WTC11 (cell line): ENCODE results near the gene ZFHX3. TPM values are rescaled to one million over a fixed set of nuclear protein-coding genes. Genes with fewer than 3 reads are reported as not detected.

Experiments
- ATAC-seq: fragments of 200-7000 bp; cut with Tn5 transposase; 2 replicates; pipeline ENCODE4 v1.10.0; 2021; ENCODE audit warnings: mild to moderate bottlenecking, moderate library complexity
- CTCF ChIA-PET: fragments of 300-600 bp; sonication (Branson Sonifier 250); formaldehyde crosslinking; loops from one replicate; lab custom pipeline; 2021; ENCODE audit warnings: antibody characterized with exemption; lab: Charles Lee
- POLR2A ChIA-PET: fragments of 350-600 bp; sonication (Branson Sonifier 250); formaldehyde crosslinking; loops from one replicate; lab custom pipeline; 2021; ENCODE audit warnings: antibody characterized with exemption; lab: Charles Lee
- DNase-seq: peaks from one replicate; pipeline ENCODE4 v3.0.0; 2021; ENCODE audit warnings: low spot score
- H3K27ac Mint-ChIP-seq: 2 replicates; pipeline ENCODE4 v1.8.0; 2021; ENCODE audit warnings: mixed read lengths
- H3K27me3 Mint-ChIP-seq: 2 replicates; pipeline ENCODE4 v1.8.0; 2021; ENCODE audit warnings: low read depth, mild to moderate bottlenecking, moderate library complexity, mixed read lengths
- H3K36me3 Mint-ChIP-seq: 2 replicates; pipeline ENCODE4 v1.8.0; 2021; ENCODE audit warnings: mixed read lengths
- H3K4me1 Mint-ChIP-seq: 2 replicates; pipeline ENCODE4 v1.8.0; 2022; ENCODE audit warnings: mixed read lengths
- H3K4me3 Mint-ChIP-seq: 2 replicates; pipeline ENCODE4 v1.8.0; 2021; ENCODE audit warnings: mild to moderate bottlenecking, moderate library complexity, mixed read lengths
- H3K9me3 Mint-ChIP-seq: 2 replicates; pipeline ENCODE4 v1.8.0; 2021; ENCODE audit warnings: mixed read lengths
- ATF1 ChIP-seq: sonication (generic); formaldehyde crosslinking; IDR thresholded peaks from 2 replicates; pipeline ENCODE4 v1.8.1; 2023; ENCODE audit warnings: mild to moderate bottlenecking, moderate library complexity, missing genetic modification reagents
- ESRRA ChIP-seq: sonication (generic); formaldehyde crosslinking; IDR thresholded peaks from 2 replicates; pipeline ENCODE4 v1.8.1; 2022; ENCODE audit warnings: mild to moderate bottlenecking, missing genetic modification reagents, borderline replicate concordance
- ETV6 ChIP-seq: sonication (generic); formaldehyde crosslinking; IDR thresholded peaks from 2 replicates; pipeline ENCODE4 v1.8.1; 2022; ENCODE audit warnings: mild to moderate bottlenecking, missing genetic modification reagents
- SOX15 ChIP-seq: fragments of 250-450 bp; sonication (Bioruptor Pico); IDR thresholded peaks from 2 replicates; pipeline ENCODE4 v1.9.0; 2021; ENCODE audit warnings: mild to moderate bottlenecking
- ZNF423 ChIP-seq: fragments of 250-450 bp; sonication (Bioruptor Pico); IDR thresholded peaks from 2 replicates; pipeline ENCODE4 v2.1.2; 2022; ENCODE audit warnings: mild to moderate bottlenecking, moderate library complexity
- total RNA-seq: library from RNA; stranded (reverse); gene quantifications from 3 replicates; pipeline ENCODE4 v1.2.3, GENCODE V29; 2021
- TF ChIP-seq, protein P1 (sequence below): sonication (generic); formaldehyde crosslinking; IDR thresholded peaks from 2 replicates; pipeline ENCODE4 v1.8.1; 2023; ENCODE audit warnings: mild to moderate bottlenecking, missing genetic modification reagents, moderate library complexity
- TF ChIP-seq, protein P2 (sequence below): sonication (generic); formaldehyde crosslinking; IDR thresholded peaks from 2 replicates; pipeline ENCODE4 v1.8.1; 2022; ENCODE audit warnings: mild to moderate bottlenecking, moderate library complexity, missing genetic modification reagents
- TF ChIP-seq, protein P3 (sequence below): sonication (generic); formaldehyde crosslinking; conservative IDR thresholded peaks from 2 replicates; pipeline ENCODE4 v1.8.1; 2022; ENCODE audit warnings: mild to moderate bottlenecking, missing genetic modification reagents
- TF ChIP-seq, protein P4 (sequence below): fragments of 250-450 bp; sonication (Bioruptor Pico); IDR thresholded peaks from 2 replicates; pipeline ENCODE4 v1.9.0; 2021; ENCODE audit warnings: moderate library complexity, mild to moderate bottlenecking, inconsistent platforms, borderline replicate concordance
- TF ChIP-seq, protein P5 (sequence below): sonication (generic); formaldehyde crosslinking; IDR thresholded peaks from 2 replicates; pipeline ENCODE4 v1.8.1; 2023; ENCODE audit warnings: mild to moderate bottlenecking, missing genetic modification reagents
- TF ChIP-seq, protein P6 (sequence below): sonication (generic); formaldehyde crosslinking; IDR thresholded peaks from 2 replicates; pipeline ENCODE4 v1.8.1; 2022; ENCODE audit warnings: missing genetic modification reagents, borderline replicate concordance
- TF ChIP-seq, protein P7 (sequence below): fragments of 250-450 bp; sonication (Bioruptor Pico); IDR thresholded peaks from 2 replicates; pipeline ENCODE4 v1.9.0; 2021; ENCODE audit warnings: mild to moderate bottlenecking, borderline replicate concordance
- TF ChIP-seq, protein P8 (sequence below): sonication (generic); formaldehyde crosslinking; IDR thresholded peaks from 2 replicates; pipeline ENCODE4 v1.8.0; 2023; ENCODE audit warnings: mild to moderate bottlenecking, missing genetic modification reagents
- TF ChIP-seq, protein P9 (sequence below): sonication (generic); formaldehyde crosslinking; IDR thresholded peaks from 2 replicates; pipeline ENCODE4 v1.8.1; 2023; ENCODE audit warnings: mild to moderate bottlenecking, missing genetic modification reagents

The ZFHX3 gene
- total RNA-seq, 1 experiment from 2014 or later = 5.7 TPM

DNA sequence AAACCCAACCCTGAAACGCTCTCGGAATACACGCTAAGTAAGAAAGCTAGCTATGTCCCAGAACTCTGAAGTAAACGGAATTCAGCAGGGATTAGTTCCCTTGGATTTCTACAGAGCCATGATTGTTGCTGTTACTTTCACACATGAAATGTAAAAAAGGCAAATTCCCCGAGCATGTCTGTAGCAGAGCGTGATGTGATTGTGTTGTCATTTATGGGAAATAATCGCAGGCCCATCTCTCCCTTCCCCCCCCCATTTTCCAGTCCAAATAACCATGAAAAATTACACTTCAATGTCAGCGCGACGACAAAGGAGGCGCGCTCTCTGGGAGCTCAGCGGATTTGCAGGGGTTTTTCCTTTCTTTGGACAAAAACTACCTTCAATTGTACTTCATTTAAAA, 209.0 kb downstream of the ZFHX3 start (continued):
- TF ChIP-seq, protein P1, sequence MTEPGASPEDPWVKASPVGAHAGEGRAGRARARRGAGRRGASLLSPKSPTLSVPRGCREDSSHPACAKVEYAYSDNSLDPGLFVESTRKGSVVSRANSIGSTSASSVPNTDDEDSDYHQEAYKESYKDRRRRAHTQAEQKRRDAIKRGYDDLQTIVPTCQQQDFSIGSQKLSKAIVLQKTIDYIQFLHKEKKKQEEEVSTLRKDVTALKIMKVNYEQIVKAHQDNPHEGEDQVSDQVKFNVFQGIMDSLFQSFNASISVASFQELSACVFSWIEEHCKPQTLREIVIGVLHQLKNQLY = no peak
- TF ChIP-seq, protein P2, sequence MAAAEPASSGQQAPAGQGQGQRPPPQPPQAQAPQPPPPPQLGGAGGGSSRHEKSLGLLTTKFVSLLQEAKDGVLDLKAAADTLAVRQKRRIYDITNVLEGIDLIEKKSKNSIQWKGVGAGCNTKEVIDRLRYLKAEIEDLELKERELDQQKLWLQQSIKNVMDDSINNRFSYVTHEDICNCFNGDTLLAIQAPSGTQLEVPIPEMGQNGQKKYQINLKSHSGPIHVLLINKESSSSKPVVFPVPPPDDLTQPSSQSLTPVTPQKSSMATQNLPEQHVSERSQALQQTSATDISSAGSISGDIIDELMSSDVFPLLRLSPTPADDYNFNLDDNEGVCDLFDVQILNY (CRISPR knock-in tag) = no peak
- TF ChIP-seq ATF1 (CRISPR knock-in tag) (no peak), SOX15 (CRISPR knock-in tag) (no peak)
- TF ChIP-seq, protein P3, sequence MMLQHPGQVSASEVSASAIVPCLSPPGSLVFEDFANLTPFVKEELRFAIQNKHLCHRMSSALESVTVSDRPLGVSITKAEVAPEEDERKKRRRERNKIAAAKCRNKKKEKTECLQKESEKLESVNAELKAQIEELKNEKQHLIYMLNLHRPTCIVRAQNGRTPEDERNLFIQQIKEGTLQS (CRISPR knock-in tag) = no peak
- TF ChIP-seq, protein P4, sequence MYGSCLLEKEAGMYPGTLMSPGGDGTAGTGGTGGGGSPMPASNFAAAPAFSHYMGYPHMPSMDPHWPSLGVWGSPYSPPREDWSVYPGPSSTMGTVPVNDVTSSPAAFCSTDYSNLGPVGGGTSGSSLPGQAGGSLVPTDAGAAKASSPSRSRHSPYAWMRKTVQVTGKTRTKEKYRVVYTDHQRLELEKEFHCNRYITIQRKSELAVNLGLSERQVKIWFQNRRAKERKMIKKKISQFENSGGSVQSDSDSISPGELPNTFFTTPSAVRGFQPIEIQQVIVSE (CRISPR knock-in tag) = no peak
- TF ChIP-seq, all 79 proteins: peak for 0

DNA sequence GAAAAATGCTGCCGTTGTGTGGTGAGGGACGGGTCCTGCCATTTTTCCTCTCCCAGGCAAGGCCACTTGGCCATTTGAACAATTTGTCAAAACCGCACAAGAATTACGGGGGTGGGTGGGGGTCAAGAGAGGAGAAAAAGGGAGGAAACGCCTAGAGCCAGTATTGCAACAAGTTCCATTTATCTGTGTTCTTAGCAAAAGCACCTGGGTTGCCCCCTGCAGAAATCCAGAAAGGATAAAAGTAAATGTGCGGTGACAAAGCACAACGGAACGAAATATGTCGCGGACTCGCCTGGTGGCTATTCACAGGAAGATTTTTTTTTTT, 209.4 kb downstream of the ZFHX3 start:
- Mint-ChIP-seq H3K36me3 (no peaks in the 10 kb centered on the region), H3K27ac (no peak overlapping the region), H3K4me3 (no peak overlapping the region), H3K27me3 (no peaks in the 10 kb centered on the region), H3K9me3 (no peaks in the 10 kb centered on the region), H3K4me1 (peaks cover 28% of the 10 kb centered on the region)
- POLR2A ChIA-PET = interaction anchor here (1.0 kb wide), 1 partner anchor 149 kb away, joined by 8 read pairs; no protein-coding TSS in a partner anchor
- ATAC-seq (no peak), DNase-seq (no peak)
- TF ChIP-seq ESRRA (CRISPR knock-in tag) = no peak
- TF ChIP-seq, protein P4 (CRISPR knock-in tag) = no peak
- TF ChIP-seq, protein P5, sequence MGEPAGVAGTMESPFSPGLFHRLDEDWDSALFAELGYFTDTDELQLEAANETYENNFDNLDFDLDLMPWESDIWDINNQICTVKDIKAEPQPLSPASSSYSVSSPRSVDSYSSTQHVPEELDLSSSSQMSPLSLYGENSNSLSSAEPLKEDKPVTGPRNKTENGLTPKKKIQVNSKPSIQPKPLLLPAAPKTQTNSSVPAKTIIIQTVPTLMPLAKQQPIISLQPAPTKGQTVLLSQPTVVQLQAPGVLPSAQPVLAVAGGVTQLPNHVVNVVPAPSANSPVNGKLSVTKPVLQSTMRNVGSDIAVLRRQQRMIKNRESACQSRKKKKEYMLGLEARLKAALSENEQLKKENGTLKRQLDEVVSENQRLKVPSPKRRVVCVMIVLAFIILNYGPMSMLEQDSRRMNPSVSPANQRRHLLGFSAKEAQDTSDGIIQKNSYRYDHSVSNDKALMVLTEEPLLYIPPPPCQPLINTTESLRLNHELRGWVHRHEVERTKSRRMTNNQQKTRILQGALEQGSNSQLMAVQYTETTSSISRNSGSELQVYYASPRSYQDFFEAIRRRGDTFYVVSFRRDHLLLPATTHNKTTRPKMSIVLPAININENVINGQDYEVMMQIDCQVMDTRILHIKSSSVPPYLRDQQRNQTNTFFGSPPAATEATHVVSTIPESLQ (CRISPR knock-in tag) = no peak
- TF ChIP-seq, protein P6, sequence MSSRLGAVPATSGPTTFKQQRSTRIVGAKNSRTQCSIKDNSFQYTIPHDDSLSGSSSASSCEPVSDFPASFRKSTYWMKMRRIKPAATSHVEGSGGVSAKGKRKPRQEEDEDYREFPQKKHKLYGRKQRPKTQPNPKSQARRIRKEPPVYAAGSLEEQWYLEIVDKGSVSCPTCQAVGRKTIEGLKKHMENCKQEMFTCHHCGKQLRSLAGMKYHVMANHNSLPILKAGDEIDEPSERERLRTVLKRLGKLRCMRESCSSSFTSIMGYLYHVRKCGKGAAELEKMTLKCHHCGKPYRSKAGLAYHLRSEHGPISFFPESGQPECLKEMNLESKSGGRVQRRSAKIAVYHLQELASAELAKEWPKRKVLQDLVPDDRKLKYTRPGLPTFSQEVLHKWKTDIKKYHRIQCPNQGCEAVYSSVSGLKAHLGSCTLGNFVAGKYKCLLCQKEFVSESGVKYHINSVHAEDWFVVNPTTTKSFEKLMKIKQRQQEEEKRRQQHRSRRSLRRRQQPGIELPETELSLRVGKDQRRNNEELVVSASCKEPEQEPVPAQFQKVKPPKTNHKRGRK (CRISPR knock-in tag) = no peak
- CTCF ChIA-PET = interaction anchor here (0.5 to 1.3 kb wide), 3 partner anchors 21 to 338 kb away, joined by 3 read pairs; no protein-coding TSS in a partner anchor

DNA sequence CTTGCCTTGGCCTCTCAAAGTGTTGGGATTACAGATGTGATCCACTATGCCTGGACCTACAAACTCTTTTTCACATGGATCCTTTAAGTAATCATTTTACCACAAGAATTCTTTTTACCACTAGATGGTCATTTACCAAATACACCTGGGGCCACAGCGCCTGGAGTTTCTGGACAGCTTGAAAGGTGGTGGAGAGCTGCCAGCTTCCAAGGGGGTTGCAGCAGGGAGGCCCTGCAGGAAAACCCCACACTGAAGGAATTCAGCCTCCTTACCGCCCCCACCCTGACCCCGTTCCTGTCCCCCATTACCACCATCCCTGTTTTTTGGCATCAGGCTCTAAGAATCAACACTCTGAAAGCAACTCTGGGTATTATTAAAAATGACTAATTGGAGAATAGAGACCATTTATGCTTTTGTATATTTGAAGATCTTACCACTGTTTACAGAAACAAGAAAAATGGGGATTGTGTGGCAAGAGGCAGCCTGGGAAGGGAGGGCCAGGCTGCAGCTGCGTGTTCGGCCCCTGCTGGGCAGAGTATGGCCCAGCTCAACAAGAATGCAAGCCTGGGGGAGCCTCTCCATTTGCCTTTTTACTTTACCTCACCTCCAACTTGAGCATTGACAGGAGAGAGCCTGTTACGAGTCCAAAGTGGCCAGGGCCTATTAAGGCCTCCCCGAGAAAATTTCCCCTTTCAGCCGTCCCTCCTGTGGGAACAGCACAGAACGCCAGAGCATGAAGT, 209.9 kb downstream of the ZFHX3 start:
- peaks cover 32% of the 10 kb centered on the region for H3K4me1 Mint-ChIP-seq
- H3K27me3 Mint-ChIP-seq = no peaks in the 10 kb centered on the region
- DNase-seq = no peak
- ChIA-PET CTCF (interaction anchor here (1.3 kb wide), 2 partner anchors 20 to 157 kb away, joined by 3 read pairs; no protein-coding TSS in a partner anchor), POLR2A (no interaction called here)
- H3K27ac Mint-ChIP-seq = no peak overlapping the region
- no peak overlapping the region for H3K4me3 Mint-ChIP-seq
- H3K9me3 Mint-ChIP-seq = no peaks in the 10 kb centered on the region
- peak; percentile 79 for ATAC-seq
- H3K36me3 Mint-ChIP-seq = no peaks in the 10 kb centered on the region
- TF ChIP-seq ETV6 (CRISPR knock-in tag) (no peak), ATF1 (CRISPR knock-in tag) (no peak), ZNF423 (CRISPR knock-in tag) (no peak)
- TF ChIP-seq, protein P7, sequence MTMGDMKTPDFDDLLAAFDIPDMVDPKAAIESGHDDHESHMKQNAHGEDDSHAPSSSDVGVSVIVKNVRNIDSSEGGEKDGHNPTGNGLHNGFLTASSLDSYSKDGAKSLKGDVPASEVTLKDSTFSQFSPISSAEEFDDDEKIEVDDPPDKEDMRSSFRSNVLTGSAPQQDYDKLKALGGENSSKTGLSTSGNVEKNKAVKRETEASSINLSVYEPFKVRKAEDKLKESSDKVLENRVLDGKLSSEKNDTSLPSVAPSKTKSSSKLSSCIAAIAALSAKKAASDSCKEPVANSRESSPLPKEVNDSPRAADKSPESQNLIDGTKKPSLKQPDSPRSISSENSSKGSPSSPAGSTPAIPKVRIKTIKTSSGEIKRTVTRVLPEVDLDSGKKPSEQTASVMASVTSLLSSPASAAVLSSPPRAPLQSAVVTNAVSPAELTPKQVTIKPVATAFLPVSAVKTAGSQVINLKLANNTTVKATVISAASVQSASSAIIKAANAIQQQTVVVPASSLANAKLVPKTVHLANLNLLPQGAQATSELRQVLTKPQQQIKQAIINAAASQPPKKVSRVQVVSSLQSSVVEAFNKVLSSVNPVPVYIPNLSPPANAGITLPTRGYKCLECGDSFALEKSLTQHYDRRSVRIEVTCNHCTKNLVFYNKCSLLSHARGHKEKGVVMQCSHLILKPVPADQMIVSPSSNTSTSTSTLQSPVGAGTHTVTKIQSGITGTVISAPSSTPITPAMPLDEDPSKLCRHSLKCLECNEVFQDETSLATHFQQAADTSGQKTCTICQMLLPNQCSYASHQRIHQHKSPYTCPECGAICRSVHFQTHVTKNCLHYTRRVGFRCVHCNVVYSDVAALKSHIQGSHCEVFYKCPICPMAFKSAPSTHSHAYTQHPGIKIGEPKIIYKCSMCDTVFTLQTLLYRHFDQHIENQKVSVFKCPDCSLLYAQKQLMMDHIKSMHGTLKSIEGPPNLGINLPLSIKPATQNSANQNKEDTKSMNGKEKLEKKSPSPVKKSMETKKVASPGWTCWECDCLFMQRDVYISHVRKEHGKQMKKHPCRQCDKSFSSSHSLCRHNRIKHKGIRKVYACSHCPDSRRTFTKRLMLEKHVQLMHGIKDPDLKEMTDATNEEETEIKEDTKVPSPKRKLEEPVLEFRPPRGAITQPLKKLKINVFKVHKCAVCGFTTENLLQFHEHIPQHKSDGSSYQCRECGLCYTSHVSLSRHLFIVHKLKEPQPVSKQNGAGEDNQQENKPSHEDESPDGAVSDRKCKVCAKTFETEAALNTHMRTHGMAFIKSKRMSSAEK (CRISPR knock-in tag) = no peak
- TF ChIP-seq, protein P8, sequence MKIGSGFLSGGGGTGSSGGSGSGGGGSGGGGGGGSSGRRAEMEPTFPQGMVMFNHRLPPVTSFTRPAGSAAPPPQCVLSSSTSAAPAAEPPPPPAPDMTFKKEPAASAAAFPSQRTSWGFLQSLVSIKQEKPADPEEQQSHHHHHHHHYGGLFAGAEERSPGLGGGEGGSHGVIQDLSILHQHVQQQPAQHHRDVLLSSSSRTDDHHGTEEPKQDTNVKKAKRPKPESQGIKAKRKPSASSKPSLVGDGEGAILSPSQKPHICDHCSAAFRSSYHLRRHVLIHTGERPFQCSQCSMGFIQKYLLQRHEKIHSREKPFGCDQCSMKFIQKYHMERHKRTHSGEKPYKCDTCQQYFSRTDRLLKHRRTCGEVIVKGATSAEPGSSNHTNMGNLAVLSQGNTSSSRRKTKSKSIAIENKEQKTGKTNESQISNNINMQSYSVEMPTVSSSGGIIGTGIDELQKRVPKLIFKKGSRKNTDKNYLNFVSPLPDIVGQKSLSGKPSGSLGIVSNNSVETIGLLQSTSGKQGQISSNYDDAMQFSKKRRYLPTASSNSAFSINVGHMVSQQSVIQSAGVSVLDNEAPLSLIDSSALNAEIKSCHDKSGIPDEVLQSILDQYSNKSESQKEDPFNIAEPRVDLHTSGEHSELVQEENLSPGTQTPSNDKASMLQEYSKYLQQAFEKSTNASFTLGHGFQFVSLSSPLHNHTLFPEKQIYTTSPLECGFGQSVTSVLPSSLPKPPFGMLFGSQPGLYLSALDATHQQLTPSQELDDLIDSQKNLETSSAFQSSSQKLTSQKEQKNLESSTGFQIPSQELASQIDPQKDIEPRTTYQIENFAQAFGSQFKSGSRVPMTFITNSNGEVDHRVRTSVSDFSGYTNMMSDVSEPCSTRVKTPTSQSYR (CRISPR knock-in tag) = no peak
- TF ChIP-seq, protein P9, sequence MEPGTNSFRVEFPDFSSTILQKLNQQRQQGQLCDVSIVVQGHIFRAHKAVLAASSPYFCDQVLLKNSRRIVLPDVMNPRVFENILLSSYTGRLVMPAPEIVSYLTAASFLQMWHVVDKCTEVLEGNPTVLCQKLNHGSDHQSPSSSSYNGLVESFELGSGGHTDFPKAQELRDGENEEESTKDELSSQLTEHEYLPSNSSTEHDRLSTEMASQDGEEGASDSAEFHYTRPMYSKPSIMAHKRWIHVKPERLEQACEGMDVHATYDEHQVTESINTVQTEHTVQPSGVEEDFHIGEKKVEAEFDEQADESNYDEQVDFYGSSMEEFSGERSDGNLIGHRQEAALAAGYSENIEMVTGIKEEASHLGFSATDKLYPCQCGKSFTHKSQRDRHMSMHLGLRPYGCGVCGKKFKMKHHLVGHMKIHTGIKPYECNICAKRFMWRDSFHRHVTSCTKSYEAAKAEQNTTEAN = no peak
